LNCAP (cell line): ENCODE measurements around the gene OR51B5.

Experiments
- CTCF ChIP-seq: fragments of 450-650 bp; IDR thresholded peaks from 2 replicates; pipeline ENCODE4 v1.5.1; 2017; ENCODE audit warnings: mild to moderate bottlenecking

OR51B5 gene

GRCh38 chr11:5343474-5344335 lies at the start of gene OR51B5:
Gene OR51B5, minus strand, starts transcription at chr11:5343524. Its CDS starts 0 bp downstream, at chr11:5343524.
- TF ChIP-seq CTCF, result no peak

GRCh38 chr11:5390210-5390609 lies 46.9 kb upstream of the OR51B5 start:
- no peak for TF ChIP-seq CTCF

GRCh38 chr11:5384335-5384734 lies 41.0 kb upstream of the OR51B5 start:
- TF ChIP-seq CTCF, result no peak

- TF ChIP-seq CTCF, result no peak
Observed at GRCh38 chr11:5383576-5383975, 40.3 kb upstream of the OR51B5 start, which contains the start of gene OR51M1. Gene OR51M1, plus strand, starts transcription at chr11:5383812. Its CDS starts 5,587 bp downstream, at chr11:5389399.

GRCh38 chr11:5380740-5381342 lies 37.5 kb upstream of the OR51B5 start:
- peak; percentile 83 for TF ChIP-seq CTCF

- peak; percentile 20; the same call in 1 of the 2 replicates for TF ChIP-seq CTCF
Observed at GRCh38 chr11:5369789-5370188, 26.5 kb upstream of the OR51B5 start.

GRCh38 chr11:5368502-5369043 lies 25.2 kb upstream of the OR51B5 start:
- TF ChIP-seq CTCF, result no peak
